HG03469 (cell line): ENCODE measurements around the gene PRR29.
"Not testable (repeated sequence)": the region's sequence is repeated elsewhere in the genome, so short reads cannot be mapped to it uniquely, and the experiment has no call there.

Experiments used
- ATAC-seq: cut with Tn5 transposase; IDR thresholded peaks from one replicate; pipeline ENCODE4 v1.9.1; 2021; ENCODE audit warnings: mild to moderate bottlenecking, moderate library complexity, moderate number of reproducible peaks; ENCODE audit not compliant: unreplicated experiment

Gene PRR29

DNA sequence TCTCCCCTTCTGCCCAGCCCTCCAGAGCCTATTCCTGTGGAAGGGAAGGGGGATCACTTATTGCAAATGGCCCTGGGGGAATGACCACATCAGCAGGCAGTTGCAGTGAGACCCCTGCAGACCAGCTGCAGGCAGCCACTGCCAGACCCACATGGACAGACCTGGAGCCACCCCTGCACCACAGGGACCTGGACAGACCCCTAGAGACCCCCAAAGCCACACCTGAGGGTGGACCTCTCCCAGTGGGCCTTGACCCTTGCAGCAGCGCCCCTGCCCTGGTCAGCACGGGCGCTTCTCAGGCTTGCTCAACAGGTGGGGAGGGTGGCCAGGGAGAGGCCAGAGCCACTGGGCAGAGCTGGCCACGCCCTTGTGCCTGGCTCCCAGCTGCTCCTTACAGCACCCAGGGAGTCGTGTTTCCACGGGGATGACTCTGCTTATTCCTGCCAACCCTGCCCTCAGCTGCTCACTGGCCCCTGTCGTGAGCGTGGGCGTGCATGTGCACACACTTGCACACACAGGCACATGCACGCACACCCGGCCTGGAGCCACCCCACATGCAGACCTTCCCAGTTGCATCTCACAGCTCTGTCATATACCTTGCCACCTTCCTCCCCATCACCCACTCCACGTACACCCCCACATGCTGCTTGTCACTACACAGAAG is 24.1 kb upstream of the PRR29 start:
- ATAC-seq: no peak

DNA sequence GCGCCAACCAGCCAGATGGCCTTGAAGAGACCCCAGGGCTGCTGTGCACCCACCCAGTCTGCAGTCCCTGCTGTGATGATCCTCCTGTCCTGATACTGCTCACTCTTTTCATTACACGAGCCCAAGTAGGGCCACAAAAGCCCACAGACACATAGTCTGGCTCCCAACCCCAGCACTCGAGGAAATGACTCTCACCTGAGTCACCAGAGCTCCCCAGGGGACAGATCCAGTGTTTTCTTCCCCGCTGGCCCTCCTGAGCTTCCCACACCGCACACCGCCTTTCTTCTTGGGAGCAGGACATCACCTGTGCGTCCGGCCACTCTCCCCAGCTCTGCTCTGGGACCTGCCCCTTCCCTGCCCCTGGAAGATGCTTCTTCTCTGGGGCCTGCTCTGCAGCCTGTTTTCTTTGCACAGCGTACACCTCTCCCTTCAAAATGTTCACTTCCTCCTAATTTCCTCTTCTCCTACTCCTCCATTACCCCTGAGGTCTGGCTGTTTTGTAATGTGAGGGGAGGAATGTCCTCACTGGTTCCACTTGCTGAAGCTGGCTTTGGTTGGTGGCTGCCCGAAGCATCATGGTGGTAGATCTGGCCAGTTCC is 23.5 kb upstream of the PRR29 start:
- ATAC-seq: no peak

DNA sequence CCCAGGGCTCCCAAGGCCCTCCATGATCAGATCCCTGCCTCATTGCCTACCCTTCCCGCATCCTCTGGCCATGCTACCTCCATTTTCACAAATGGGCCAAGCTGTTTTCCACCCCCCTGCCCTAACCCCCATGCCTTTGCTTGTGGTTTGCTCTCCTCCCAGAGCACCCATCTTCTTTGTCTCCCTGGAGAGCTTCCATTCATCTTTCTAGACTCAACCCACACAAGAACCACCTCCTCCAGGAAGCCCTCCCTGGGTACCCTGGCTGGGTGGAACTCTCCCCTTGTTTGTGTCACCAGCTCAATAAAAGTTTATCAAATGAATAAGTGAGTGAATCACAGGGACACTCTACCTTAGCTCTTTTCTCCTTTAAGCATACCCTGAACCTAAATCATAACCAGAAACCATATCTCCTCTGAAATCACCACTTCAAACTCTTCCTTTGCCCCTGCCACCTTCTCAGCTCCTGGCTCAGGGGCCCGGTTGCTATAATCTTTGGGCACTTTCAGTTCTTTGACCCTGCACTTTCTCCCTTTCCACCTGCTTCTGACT is 22.5 kb upstream of the PRR29 start:
- ATAC-seq: no peak

DNA sequence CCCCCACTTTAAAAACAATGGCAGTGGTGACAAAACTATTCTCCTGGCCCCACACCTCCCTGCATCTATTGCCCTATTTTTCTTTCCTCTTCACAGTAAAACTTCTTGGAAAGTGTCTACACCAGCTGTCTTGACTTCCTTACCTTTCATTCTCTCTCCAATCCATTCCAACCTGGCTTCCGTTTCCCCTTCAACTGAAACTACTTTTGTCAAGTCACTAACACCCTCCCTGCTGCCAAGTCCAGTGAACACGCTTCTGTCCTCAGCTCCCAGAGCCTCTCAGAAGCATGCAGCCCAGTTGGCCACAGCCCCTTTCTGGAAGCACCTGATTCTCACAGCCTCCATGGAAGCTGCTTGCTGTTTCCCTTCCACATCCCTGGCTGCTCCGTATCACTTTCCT is 21.4 kb upstream of the PRR29 start:
- ATAC-seq: no peak

DNA sequence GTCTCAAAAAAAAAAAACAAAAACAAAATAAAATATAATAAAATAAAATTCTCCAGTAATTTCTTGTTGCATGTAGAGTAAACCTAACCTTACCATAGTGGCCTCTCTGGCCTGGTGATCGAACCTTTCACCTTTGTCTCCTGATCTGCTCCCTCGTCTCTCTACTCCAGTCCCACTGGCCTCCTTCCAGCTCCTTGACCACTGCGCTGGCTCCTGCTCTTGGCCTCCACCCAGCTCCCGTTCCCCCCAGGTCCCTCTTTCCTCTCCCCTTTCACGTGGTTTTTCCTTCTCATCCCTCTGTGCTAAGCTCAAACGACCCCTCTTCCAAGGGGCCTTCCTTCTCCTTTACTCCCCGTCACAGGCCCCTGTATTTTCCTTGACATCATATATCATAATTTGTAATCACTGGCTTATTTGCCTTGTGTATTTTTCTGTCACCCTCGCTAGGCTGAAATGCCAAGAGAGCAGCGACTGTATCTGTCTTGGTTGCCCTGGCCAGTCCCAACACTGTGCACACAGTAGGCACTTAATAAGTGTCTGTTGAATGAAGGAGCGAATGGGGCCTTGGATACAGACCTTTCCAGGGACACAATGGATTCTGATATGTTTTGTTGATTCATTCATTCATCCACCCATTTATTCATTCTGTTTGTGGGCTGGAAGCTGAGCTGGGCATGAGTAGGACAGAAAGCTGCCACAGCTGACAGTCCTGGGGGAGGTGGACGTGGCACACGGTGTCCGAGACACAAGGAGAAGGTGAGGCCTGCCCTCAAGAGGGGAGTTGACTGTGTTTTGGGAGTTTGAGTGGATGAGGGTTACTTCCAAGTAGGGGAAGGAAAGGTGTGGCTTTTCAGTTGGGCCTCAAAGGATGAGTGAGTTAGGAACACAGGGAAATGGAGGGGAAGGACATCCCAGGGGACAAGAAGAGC is 19.6 kb upstream of the PRR29 start:
- ATAC-seq: no peak

DNA sequence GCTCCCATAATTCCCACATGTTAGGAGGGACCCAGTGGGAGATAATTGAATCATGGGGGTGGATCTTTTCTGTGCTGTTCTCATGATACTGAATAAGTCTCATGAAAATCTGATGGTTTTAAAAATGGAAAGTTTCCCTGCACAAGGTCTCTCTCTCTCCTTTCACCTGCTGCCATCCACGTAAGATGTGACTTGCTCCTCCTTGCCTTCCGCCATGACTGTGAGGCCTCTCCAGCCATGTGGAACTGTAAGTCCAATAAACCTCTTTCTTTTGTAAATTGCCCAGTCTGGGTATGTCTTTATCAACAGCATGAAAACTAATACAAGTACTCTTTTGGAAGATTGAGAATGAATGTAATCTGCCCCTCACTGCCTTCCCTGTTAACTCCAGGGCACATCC is 15.5 kb upstream of the PRR29 start:
- not testable (repeated sequence) for ATAC-seq

DNA sequence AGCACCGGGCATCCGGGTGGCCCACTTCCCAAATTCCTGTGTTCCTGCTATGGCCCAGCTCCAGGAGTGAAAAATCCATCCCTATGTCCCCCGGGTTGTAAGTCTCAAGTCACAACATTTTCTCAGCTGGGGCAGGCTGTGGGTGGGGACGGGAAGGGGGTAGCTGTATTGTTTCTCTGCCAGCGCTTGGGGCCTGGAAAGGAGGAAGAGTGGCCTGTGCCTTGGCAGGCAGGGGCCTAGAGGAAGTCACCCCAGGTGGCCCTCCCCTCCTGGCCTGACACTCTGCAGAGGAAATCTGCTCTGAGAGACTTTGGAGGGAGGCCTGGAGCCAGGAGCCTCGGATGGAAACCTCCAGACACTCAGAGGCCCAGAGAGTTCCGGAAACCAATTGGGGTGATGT is 14.8 kb upstream of the PRR29 start:
- no peak for ATAC-seq

DNA sequence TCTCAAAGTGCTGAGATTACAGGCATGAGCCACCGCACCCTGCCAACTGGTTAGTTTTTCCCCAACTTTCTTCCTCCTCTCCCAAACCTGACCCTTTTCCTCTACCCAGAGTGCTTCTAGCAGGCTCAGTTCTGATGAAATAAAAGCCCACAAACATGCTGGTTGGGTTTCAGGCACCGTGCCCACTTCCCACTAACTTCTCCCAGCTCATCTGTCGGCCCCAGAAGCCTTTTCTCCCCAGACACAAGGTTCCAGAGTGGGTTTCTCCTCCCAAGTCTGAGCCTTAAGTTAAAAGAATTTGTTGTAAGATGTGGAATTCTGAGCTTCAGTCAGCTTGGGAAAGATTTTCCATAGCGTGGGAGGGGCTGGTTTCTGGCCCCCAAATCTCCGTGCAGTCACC is 13.9 kb upstream of the PRR29 start:
- no peak for ATAC-seq

DNA sequence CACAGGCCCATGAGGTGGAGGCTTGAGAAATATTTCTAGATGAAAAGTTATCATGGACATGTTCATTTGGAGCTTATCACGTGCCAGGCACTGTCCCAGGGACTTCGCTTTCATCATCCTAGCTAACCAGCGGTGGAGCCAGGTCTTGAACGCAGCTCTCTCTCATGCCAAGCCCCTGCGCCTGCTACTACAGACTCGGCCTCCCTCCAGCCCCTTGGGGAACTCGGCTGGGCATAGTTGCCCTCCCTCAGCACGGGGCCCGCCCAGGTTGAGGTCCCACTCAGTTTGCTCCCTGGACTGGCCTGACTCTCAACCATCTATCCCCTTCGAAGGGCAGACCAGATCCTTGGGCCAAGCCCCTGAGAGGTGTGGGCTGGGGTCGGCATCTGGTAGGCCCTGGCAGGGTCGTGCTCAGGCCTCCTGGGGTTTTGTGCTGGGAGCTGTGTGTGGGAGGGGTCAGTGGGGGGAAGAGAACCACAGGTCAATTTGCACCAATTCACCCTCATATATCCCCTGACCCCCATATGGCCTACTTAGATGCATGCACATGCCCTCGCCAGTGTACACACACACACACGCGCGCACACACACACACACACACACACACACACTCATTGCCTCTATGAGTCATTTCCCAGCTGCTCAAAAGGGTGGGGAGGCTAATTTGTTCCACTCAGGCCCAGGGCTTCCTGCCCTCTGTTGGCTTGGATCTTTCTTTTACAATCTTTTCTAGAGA is 13.3 kb upstream of the PRR29 start:
- no peak for ATAC-seq

DNA sequence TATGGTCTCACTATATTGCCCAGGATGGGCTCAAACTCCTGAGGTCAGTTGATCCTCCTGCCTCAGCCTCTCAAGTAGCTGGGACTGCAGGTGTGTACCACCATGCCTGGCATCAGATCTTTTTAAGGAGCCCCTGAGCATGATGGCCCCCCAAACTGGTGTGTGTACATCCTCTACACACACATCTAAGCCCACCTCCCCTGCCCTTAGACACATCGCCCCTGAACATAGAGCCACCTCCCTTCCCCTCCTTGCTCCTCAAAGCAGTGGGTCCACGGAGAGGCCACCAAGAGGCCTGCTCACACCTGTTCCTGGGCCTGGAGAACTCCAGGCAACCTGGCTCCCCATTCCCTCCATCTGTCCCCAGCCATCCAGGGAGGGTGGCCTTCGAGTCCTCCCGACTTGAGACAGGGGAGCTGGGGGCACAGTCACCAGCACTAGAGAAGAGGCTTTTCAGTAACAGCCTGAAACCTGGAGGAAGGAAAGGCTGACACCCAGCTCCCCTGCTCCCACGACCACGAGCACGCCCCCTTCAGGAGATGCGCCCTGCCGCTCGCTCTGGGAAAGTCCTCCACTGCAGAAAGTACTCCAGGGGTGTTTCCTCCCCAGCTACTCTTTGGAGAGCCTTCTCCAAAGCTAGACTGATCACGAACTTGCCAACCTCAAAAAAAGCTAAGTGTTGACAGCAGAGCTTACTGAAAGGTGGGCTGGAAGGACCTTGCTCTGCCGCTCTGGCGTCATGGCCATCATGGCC is 12.6 kb upstream of the PRR29 start:
- ATAC-seq: no peak

DNA sequence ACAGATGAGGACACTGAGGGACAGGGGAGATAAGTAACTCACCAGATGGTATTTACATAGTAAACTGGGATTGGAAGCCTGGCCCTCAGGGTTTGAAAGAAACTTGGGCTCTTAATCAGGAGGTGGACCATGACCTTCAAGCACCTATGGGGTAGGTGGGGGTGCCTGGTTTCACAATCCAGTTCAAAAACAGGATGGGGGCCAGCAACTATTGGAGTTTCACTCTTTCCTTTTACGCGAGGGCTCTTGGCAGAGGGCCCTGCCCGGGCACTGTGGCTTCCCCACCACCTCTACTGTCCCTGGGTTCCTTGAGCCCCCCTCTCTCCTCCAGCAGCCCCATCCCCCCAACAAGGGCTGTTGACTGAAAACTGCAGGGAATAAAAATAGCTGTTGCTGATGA is 11.3 kb upstream of the PRR29 start:
- no peak for ATAC-seq

DNA sequence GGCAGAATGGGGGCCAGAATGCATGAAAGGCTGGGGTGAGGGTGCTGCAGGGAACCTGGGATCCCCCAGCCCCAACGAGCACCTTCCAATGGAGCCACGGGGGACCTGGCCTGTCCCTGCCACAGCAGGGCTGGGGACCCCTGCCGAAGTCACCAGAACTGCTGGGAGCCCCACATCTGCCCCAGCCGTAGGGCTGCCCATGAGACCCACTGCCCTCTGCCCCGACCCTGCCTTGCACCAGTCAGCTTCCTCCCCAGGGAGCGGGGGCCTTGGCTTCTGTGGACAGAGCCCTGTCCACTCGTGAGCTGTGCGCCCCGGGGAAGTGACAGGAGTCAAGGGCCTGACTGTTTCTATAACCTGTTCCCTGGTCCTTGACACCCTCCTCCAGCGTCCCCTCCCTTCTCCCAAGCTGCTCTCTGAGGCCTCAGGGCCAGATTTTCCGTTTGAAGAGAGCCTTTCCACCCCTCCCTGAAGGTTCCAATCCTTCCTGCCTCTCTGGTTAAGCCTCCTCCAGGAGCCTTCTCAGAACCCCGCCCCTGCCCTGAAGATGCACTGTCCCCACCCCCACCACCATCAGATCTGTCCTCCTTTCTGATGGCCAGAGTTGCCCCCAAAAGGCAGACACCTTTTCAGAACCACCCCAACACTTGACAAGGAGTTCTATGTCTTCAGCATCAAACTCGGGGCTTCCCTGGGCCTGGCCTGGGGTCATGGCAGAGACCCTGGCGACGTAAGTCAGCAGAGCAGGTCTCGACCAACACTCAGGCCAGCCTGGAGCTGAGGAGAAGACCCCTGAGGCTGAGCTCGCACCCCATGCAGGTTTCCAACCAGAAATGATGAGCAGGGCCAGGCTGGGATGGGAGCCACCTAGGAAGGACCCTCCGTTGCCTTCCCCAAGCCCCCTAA is 10.7 kb upstream of the PRR29 start:
- ATAC-seq: no peak

DNA sequence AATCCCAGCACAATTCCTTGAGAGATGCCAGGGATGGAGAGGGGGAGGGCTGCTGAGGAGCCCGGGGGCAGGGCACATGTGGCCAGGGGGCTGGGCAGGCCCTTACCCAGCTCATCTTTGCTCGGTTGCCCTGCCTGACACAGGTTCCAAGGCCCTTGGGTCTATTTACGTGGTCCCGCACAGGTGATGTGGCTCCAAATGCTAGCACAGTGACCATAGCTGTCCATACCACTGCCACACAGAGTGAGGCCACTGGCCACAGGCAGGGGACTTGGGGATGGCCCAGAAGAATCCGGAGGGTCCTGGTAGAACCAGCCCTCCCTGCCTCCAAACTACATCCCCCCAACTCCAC is 10.0 kb upstream of the PRR29 start:
- ATAC-seq: no peak

DNA sequence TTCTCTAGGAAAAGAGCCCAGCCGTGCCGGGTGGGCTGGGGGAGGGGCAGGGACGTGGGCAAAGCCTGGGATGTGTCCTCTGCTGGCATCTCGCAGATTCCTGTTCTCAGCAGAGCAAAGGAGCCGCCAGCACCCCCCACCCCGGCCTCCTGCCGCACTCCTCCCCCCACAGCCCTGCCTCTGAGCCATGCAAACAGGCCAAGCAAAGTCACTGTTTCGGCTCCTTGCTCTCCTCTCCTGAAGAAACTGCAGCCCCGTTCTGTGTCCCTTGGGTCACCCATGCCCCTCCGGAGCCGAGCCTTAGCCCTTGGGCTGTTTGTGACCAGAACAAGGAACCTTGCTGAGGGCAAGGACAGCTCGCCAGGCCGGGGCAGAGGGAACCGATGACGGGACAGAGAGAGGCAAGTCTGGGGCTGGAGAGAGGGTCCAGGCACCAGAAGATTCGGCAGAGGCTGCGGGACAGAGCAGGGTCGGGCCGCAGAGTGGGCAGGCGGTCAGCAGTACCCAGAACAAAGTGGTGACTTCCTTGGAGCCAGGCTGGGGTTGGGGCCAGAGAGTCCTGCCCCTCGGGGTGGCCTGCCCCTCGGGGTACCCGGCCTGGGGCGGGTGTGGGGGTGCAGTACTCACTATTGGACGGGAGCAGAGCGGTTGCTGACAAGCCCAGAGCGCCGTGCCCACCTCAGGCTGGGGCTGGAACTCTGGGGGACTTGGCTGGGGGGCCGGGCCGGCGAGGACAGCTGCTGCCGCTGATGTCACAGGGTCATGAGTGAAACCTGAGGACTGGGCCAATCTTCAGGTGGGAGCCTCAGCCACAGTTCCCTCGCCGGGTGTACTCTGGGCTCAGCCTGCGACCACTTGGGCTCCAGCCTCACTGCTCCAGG is 9.2 kb upstream of the PRR29 start:
- ATAC-seq: no peak

DNA sequence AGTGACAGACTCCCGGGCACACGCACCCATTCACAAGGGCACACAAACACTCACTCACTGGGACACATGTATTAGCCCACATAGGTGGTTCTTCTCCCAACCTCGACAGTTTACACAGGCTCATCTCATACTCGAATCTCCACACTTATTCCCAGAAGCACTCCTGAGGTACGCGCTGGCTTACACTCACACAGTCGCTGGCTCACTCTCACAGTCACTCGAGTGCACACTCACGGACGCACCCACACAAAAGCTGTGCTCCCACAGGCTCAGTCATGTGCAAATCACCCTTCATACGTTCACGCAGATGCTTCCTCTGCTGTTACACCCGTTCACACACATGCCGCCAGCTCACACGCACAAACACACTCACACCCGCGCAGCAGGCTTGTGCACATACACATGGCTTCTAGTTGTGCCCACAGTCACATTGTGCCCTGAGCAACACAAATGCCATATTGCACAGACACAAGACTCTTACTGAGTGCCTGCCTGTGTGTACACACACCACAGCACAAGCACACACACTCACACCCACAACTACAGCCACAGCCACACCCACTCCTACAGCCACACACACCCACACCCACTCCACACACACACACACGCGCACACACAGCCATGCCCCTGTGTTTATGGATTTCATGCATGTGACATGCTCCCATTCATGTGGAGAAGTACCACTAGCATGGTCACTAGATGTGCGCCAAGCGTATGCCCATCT is 8.4 kb upstream of the PRR29 start:
- ATAC-seq: no peak

DNA sequence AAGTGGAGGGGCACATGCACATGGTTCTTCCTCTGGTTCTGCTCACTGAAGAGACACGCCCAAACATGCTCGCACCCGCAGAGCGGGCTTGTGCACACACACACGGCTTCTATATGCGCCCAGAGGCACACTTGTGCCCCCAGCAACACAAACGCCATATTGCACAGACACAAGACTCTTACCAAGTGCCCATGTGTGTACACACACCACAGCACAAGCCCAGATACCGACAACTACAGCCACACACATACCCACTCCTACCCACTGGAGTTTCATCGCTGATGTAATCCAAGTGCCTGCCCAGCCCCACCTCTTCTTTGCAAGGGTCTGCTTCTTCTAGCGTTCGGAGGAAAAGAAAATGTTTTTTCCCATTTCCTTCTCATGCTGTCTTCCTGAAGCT is 6.5 kb upstream of the PRR29 start:
- ATAC-seq: no peak

DNA sequence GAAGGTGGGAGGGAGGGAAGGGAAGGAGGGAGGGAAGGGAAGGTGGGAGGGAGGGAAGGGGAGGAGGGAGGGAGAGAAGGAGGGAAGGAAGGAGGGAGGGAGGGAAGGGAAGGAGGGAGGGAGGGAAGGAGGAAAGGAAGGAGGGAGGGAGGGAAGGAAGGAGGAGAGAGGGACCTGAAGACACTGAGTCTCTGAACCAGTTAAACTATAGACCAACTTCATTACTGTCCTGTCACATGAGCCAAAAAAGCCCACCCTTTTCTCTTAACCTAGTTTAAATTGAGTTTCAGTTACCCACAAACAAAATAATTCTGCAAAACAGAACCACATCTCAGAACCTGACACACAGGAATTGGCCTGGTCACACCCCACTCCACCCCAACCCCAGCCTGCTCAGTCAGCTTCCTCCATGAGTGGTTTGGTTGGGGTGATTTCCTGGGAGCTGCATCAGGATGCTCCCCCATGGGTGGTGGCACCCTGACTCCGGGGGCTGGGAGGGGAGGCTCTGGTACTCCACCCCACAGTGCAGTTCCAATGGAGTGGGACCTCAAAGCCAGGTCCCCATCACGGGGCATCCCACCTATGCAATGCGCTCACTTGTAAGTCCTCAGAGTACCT is 4.7 kb upstream of the PRR29 start:
- ATAC-seq: no peak
